Muscle of leg (tissue), 11 donors: ENCODE measurements around the gene PRAMEF2. TPM values are rescaled to one million over a fixed set of nuclear protein-coding genes. Genes with fewer than 3 reads are reported as not detected.
"Not testable (repeated sequence)": the region's sequence is repeated elsewhere in the genome, so short reads cannot be mapped to it uniquely, and the experiment has no call there.

Experiments used
- DNase-seq: peaks from one replicate; pipeline ENCODE4 v3.0.0; 2013
- H3K27ac ChIP-seq: one replicate; pipeline ENCODE4 v1.5.1; 2013; ENCODE audit warnings: mild to moderate bottlenecking, low read length, control low read depth
- H3K27me3 ChIP-seq: one replicate; pipeline ENCODE4 v1.6.1; 2013; ENCODE audit warnings: low read length; ENCODE audit not compliant: control insufficient read depth, insufficient read depth
- H3K36me3 ChIP-seq: one replicate; pipeline ENCODE4 v1.6.1; 2013; ENCODE audit warnings: low read length; ENCODE audit not compliant: control insufficient read depth, insufficient read depth
- H3K4me1 ChIP-seq: one replicate; pipeline ENCODE4 v1.6.1; 2013; ENCODE audit warnings: low read length; ENCODE audit not compliant: control insufficient read depth, insufficient read depth
- H3K4me3 ChIP-seq: one replicate; pipeline ENCODE4 v1.5.1; 2013; ENCODE audit warnings: low read length, control low read depth
- H3K9me3 ChIP-seq: replicated peaks from 2 replicates; pipeline ENCODE4 v1.6.1; 2013; ENCODE audit warnings: low read depth, low read length; ENCODE audit not compliant: control insufficient read depth
- WGBS: methylation state at CpG from one replicate; pipeline ENCODE4 v1.1.5; 2013; ENCODE audit warnings: missing lambda C conversion rate; ENCODE audit not compliant: insufficient coverage; 5-methylcytosine and 5-hydroxymethylcytosine counted together
- polyA plus RNA-seq, 8 donors: library from polyadenylated mRNA; unstranded; fragments of 120-200 nt; gene quantifications; one replicate each; pipeline versions ENCODE4 v1.2.1 to v1.2.3, GENCODE V29; 2013; ENCODE audit warnings: inconsistent platforms in 1 of 8, low replicate concordance in 1 of 8; ENCODE audit not compliant: insufficient read length in 8 of 8, insufficient read depth in 1 of 8
- total RNA-seq: library from RNA; stranded (reverse); fragments of 120-200 nt; gene quantifications from one replicate; pipeline ENCODE4 v1.2.4, GENCODE V29; 2013

The PRAMEF2 gene
- total and polyA plus RNA-seq, 9 donors: not detected

DNA sequence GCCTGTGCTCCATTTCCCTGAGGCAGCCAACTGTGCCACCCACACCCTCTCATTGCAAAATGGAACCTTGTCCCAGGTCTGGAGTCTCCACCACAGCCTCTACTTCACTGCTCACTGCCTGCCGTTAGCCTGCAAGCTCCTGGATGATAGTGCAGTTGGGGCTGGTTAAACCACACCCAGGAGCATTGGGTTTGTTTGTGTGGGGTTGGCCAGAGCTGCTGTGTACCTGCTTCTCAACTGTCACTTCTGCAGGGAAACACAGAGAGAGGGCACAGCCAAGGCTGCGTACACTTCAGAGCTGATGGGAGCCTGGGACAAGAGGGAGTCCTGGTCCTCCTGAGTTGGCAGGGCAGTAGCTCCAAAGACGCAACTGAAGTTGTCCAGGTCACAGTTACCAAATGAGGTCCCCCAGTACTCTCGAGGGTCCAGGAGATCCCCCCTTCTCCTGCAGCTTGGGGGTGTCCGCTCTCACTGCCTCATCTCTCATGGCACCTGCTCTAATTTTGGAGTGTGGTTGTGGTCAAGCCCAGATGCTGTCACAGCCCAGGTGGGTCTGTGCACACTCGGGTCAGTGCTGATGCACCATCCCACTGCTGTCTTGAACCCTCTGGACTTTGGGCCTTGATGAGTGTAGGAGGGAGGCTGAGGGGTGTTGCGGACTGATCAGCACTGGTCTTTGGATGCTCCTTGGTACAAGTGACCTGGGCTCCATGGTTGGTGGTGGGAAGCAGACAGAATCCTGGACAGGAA, 6.4 kb downstream of the PRAMEF2 start:
- not testable (repeated sequence) for H3K4me3 ChIP-seq, H3K4me1 ChIP-seq, H3K36me3 ChIP-seq, H3K27me3 ChIP-seq, DNase-seq, H3K9me3 ChIP-seq, H3K27ac ChIP-seq
- WGBS: no CpG with 5 or more reads among the region's 7 CpGs

DNA sequence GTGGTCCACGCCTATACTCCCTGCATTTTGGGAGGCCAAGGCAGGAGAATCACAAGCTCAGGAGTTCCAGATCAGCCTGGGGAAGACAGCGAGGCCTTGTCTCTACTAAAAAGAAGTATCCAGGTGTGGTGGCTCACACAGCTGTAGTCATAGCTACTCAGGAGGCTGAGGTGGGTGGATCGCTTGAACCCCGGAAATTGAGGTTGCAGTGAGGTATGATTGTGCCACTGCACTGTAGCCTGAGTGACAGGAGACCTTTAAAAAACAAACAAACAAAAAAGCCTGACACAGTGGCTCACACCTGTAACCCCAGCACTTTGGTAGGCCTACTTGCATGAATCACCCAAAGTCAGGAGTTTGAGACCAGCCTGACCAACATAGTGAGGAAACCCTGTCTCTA, 21.6 kb downstream of the PRAMEF2 start:
- no CpG with 5 or more reads among the region's 4 CpGs for WGBS
- DNase-seq: not testable (repeated sequence)

DNA sequence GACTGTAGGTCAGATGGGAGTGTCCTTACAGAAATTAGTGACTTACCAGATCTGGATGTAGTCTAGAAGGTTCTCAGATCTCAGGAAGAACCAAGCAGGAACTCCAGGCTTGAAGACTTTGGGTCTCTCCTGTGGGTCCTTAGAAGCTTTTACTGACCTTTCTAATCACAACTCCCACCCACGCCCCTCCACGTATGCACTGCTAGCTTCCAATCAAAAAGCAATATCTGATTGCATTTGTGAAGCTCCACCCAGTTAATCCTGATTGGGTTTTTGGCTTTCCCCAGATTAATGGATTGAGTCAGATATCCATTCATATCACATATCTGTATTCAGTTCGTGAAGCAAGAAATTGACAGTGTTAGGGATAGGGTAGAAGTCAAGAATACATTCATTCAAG, 29.2 kb downstream of the PRAMEF2 start, which contains the start of gene PRAMEF4:
Gene PRAMEF4, minus strand, starts transcription at position 101 of the 400 bp plus-strand sequence. CDS start 2,807 bp downstream, outside the sequence.
- not testable (repeated sequence) for H3K36me3 ChIP-seq, H3K9me3 ChIP-seq, H3K27me3 ChIP-seq, H3K4me3 ChIP-seq, H3K27ac ChIP-seq, DNase-seq, H3K4me1 ChIP-seq
- WGBS: no CpG with 5 or more reads among the region's 3 CpGs

More for the DNA sequence above, 21.6 kb downstream of the PRAMEF2 start:
- H3K4me3 ChIP-seq, H3K27ac ChIP-seq, H3K9me3 ChIP-seq, H3K4me1 ChIP-seq, H3K36me3 ChIP-seq, H3K27me3 ChIP-seq: not testable (repeated sequence)

DNA sequence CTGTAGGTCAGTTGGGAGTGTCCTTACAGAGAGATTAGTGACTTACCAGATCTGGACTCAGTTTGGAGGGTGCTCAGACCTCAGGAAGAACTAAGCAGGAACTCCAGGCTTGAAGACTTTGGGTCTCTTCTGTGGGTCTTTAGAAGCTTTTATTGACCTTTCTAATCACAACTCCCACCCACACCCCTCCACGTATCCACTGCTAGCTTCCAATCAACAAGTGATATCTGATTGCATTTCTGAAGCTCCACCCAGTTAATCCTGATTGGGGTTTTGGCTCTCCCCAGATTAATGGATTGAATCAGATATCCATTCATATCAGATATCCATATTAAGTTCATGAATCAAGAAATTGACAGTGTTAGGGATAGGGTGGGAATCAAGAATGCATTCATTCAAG, 41.3 kb downstream of the PRAMEF2 start, which contains the start of gene PRAMEF10:
Gene PRAMEF10, minus strand, starts transcription at position 101 of the 400 bp plus-strand sequence. CDS start 2,423 bp downstream, outside the sequence.
- H3K36me3 ChIP-seq, H3K4me3 ChIP-seq, H3K4me1 ChIP-seq, H3K27me3 ChIP-seq, DNase-seq, H3K27ac ChIP-seq, H3K9me3 ChIP-seq: not testable (repeated sequence)
- no CpG with 5 or more reads among the region's 1 CpG for WGBS

DNA sequence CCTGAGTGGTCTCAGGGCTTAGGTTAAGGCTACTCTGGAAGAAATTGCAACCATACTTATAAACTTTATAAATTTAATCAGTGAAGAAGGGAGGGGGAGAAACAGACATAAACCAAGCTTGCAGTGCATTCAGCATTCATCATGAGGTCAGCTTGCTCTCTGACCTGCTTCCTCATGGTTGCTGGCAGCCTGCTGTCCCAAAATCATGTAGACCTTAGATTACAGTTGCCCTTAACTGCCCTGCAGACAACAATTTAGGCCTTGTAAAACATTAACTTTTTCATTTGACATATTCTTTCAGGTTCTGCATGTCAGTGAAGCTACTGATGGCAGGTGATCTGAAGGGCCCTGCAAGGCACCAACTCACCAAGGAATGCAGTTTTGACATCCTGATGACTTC, 42.3 kb downstream of the PRAMEF2 start:
- H3K36me3 ChIP-seq, DNase-seq, H3K4me1 ChIP-seq, H3K9me3 ChIP-seq, H3K27ac ChIP-seq, H3K4me3 ChIP-seq, H3K27me3 ChIP-seq: not testable (repeated sequence)

DNA sequence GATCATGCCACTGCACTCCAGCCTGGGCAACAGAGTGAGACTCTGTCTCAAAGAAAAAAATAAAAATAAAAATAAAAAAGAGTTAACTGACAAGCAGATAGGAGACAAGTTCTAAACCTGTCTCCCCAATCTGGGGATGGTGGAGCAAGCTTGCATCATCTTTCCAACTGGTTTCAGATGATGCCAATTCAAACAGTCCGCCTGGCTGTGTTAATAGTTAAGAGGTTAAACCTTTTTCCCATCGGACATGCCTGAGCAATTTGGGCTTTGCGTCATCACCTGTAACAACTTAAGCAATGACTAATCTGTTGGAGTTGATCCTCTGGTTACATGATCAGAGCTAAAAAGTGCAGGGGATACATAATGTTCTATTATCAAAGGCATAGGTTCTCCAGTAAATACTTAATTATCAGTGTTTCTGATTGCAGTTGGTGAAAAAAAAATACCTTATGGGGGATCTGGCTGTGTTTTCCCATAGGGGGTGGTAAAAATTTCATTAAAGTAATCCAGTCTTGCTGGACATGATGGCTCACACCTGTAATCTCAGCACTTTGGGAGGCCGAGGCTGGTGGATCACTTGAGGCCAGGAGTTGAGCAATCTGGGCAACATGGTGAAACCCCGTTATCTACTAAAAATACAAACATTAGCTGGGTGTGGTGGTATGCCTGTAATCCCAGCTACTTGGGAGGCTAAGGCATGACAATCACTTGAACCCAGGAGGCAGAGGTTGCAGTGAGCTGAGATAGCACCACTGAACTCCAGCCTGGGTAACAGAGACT, 47.1 kb downstream of the PRAMEF2 start:
- not testable (repeated sequence) for H3K4me1 ChIP-seq, DNase-seq
- WGBS: no CpG with 5 or more reads among the region's 5 CpGs

More for the DNA sequence above, 47.1 kb downstream of the PRAMEF2 start:
- not testable (repeated sequence) for H3K9me3 ChIP-seq, H3K4me3 ChIP-seq, H3K27ac ChIP-seq, H3K27me3 ChIP-seq, H3K36me3 ChIP-seq

Other genes starting within 250 kb of the PRAMEF2 start
- gene DHRS3, start 238.9 kb upstream of the PRAMEF2 start, total RNA-seq: 29.0 TPM
- gene DHRS3, start 238.9 kb upstream of the PRAMEF2 start, polyA plus RNA-seq: 10 to 100 TPM; 11.4 to 24.7 (median 20.0) TPM
- gene AADACL4, start 213.0 kb upstream of the PRAMEF2 start, total RNA-seq: 0.04 TPM
- under 1 TPM in 1 of 8 donors, not detected in 7; 0.12 TPM for gene AADACL4, start 213.0 kb upstream of the PRAMEF2 start, polyA plus RNA-seq
- not detected for gene AADACL3, start 141.0 kb upstream of the PRAMEF2 start, total RNA-seq
- gene AADACL3, start 141.0 kb upstream of the PRAMEF2 start, polyA plus RNA-seq: under 1 TPM in 1 of 8 donors, not detected in 7; 0.14 TPM
- gene CFAP107, start 110.9 kb upstream of the PRAMEF2 start, total RNA-seq: 0.62 TPM
- 1 to 10 TPM in 3 of 8 donors, under 1 TPM in 5; 0.26 to 2.3 (median 0.97) TPM for gene CFAP107, start 110.9 kb upstream of the PRAMEF2 start, polyA plus RNA-seq
- gene PRAMEF12, start 83.3 kb upstream of the PRAMEF2 start, total RNA-seq: not detected
- gene PRAMEF12, start 83.3 kb upstream of the PRAMEF2 start, polyA plus RNA-seq: not detected
- not detected for gene PRAMEF1, start 65.7 kb upstream of the PRAMEF2 start, total RNA-seq
- not detected for gene PRAMEF1, start 65.7 kb upstream of the PRAMEF2 start, polyA plus RNA-seq
- not detected for gene PRAMEF11, start 25.7 kb upstream of the PRAMEF2 start, total RNA-seq
- not detected for gene PRAMEF11, start 25.7 kb upstream of the PRAMEF2 start, polyA plus RNA-seq
- not detected for gene HNRNPCL1, start 8.4 kb upstream of the PRAMEF2 start, total RNA-seq
- gene HNRNPCL1, start 8.4 kb upstream of the PRAMEF2 start, polyA plus RNA-seq: under 1 TPM in 3 of 8 donors, not detected in 5; 0.13 to 0.24 (median 0.15) TPM
- not detected for gene PRAMEF4, start 29.1 kb downstream of the PRAMEF2 start, total RNA-seq
- gene PRAMEF4, start 29.1 kb downstream of the PRAMEF2 start, polyA plus RNA-seq: not detected
- not detected for gene PRAMEF10, start 41.2 kb downstream of the PRAMEF2 start, total RNA-seq
- not detected for gene PRAMEF10, start 41.2 kb downstream of the PRAMEF2 start, polyA plus RNA-seq
- not detected for gene PRAMEF7, start 59.5 kb downstream of the PRAMEF2 start, total RNA-seq
- not detected for gene PRAMEF7, start 59.5 kb downstream of the PRAMEF2 start, polyA plus RNA-seq
- not detected for gene PRAMEF6, start 90.5 kb downstream of the PRAMEF2 start, total RNA-seq
- gene PRAMEF6, start 90.5 kb downstream of the PRAMEF2 start, polyA plus RNA-seq: not detected
- gene PRAMEF27, start 199.5 kb downstream of the PRAMEF2 start, total RNA-seq: not detected
- gene PRAMEF27, start 199.5 kb downstream of the PRAMEF2 start, polyA plus RNA-seq: not detected
- not detected for gene HNRNPCL3, start 203.7 kb downstream of the PRAMEF2 start, total RNA-seq
- gene HNRNPCL3, start 203.7 kb downstream of the PRAMEF2 start, polyA plus RNA-seq: not detected
- gene PRAMEF25, start 213.7 kb downstream of the PRAMEF2 start, total RNA-seq: not detected
- gene PRAMEF25, start 213.7 kb downstream of the PRAMEF2 start, polyA plus RNA-seq: not detected